GM18505 (cell line): ENCODE measurements around the gene AEN.

Source experiments
- ATAC-seq: cut with Tn5 transposase; IDR thresholded peaks from one replicate; pipeline ENCODE4 v1.9.1; 2021; ENCODE audit not compliant: unreplicated experiment
- POLR2A ChIP-seq: IDR thresholded peaks from 4 replicates; pipeline ENCODE4 v1.6.1; 2011; ENCODE audit warnings: borderline replicate concordance; ENCODE audit not compliant: insufficient read depth, insufficient read length; ENCODE audit errors: extremely low read depth

The AEN gene

GRCh38 chr15:88618686-88619085 lies 2.5 kb upstream of the AEN start:
- no peak for ATAC-seq
- no peak for TF ChIP-seq POLR2A

GRCh38 chr15:88619796-88620195 lies 1.3 kb upstream of the AEN start:
- no peak for TF ChIP-seq POLR2A
- no peak for ATAC-seq

DNA sequence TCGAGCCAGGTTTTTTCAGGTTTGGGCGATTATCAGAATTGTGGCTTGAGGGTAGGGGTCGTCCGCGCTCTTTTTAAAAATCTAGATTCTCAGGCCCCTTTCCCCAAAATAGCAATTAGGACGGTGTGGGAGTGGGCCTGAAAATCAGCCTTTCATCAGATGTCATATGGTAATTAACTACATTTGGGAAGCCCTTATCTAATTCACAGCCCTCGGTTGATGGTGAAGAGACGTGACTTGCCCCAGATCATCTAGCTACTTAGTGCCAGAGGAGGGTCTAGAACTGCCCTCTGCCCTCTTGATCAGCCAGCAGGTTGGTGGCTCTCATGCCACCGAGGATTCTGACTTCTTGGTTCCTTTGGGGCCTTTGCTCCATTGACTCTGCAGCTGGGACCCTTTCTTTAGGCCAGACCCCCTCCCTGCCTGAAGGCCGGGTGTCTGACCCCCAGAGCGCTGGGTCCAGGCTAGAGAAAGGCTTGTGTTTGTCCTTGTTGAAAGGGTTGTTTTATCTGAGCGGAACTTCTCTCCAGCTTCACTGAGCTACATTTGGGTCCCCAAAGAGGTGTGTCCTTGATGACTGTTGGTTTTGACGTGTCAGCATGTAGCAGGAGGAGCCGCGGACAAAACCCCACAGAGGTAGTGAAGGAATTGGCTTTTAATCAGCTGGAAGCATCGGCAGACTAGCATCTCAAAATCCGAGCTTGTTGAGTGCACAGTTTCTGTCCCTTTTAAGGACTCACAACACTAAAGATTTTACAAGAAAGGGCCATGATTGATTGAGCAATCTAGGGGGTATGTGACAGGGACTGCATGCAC lies 857 bp downstream of the AEN start:
- peak; percentile 26 for ATAC-seq
- peak; percentile 41 for TF ChIP-seq POLR2A

GRCh38 chr15:88622605-88622975 lies 1.4 kb downstream of the AEN start:
- ATAC-seq: no peak
- no peak for TF ChIP-seq POLR2A

DNA sequence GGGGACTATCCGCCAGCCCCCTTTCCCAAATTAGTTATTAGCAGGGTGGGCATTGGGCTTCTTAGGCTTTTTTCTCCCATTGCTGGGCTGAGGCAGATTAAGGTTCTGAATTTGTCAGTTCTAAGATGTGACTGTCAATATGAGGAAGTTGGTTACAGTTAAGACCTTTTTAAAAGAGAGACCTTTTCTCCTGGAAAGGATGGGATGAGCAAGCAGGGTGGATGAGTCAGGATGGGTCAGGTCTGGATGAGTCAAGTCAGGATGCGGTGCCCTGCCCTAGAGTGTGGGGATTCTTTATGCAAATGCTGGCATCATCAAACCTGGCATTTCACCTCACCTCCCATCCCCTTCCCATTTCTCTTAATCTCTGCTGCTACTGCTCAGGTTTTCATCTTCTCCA lies 1.9 kb downstream of the AEN start:
- ATAC-seq: no peak
- TF ChIP-seq POLR2A: no peak

- no peak for TF ChIP-seq POLR2A
- no peak for ATAC-seq
These were observed 2.5 kb downstream of the AEN start for GRCh38 chr15:88623632-88624031.

- ATAC-seq: peak; percentile 29
- TF ChIP-seq POLR2A: no peak
These were observed 3.2 kb downstream of the AEN start for GRCh38 chr15:88624156-88624970.

GRCh38 chr15:88624971-88625490 lies 3.9 kb downstream of the AEN start:
- TF ChIP-seq POLR2A: no peak
- no peak for ATAC-seq

DNA sequence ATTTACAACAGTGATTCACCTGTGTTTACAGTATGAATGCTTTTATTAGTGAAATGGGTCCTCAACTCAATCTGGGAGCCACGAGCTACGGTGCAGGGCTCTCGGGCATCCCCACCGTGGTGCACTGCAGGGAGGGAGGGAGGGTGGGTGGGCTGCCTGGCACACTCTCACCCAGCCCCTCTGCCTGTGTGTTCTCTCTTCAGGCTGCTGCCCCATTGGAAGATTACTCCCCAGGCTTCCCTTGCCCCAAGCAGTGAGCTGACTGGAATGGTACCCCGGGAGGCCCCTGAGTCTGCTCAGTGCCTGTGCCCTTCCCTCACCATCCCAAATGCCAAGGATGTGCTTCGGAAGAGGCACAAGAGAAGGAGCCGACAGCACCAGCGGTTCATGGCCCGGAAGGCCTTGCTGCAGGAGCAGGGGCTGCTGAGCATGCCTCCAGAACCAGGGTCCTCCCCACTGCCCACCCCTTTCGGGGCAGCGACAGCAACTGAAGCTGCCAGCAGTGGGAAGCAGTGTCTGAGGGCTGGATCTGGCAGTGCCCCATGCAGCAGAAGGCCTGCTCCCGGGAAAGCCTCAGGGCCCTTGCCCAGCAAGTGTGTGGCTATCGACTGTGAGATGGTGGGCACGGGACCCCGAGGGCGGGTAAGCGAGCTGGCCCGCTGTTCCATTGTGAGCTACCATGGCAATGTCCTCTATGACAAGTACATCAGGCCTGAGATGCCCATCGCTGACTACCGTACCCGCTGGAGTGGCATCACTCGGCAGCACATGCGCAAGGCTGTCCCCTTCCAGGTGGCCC lies 5.0 kb downstream of the AEN start:
- no peak for ATAC-seq
- TF ChIP-seq POLR2A: no peak

DNA sequence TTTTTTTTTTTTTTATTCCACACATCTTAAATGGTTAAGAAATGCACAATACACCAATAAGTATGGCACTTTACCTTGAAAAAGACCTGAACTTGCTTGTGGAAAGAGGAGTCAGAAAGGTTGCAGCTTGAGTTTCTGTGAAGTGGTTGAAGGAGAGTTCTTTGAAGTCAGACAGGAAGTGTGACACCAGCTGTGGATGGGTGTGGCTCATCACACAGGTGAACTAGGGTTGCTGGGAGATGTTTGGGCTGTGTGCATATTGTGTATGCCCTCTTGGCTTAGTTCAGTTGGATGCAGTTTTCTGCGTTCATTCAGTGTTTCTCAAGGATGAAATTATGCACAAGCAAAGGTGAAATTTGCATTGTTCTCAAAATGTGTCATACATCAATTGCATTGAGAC lies 6.3 kb downstream of the AEN start:
- TF ChIP-seq POLR2A: peak; percentile 14
- ATAC-seq: no peak

GRCh38 chr15:88628018-88628654 lies 7.0 kb downstream of the AEN start:
- no peak for ATAC-seq
- no peak for TF ChIP-seq POLR2A

DNA sequence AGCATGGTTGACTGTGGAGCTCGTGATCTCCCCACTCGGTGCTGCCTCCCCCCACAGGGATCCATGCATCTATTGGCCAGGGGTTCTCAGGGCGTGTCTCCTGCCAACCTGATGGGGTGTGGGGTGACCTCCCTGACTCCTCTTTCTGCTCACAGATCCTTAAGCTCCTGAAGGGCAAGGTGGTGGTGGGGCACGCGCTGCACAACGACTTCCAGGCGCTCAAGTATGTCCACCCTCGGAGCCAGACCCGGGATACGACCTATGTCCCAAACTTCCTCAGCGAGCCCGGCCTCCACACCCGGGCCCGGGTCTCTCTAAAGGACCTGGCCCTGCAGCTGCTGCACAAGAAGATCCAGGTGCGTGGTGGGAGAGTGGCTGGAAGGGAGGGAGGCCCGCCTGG lies 7.9 kb downstream of the AEN start:
- no peak for TF ChIP-seq POLR2A
- no peak for ATAC-seq
